GM23338 (cell line): Measurements from ENCODE around the gene FES. TPM values are rescaled to one million over a fixed set of nuclear protein-coding genes. Genes with fewer than 3 reads are reported as not detected.

Experiments
- ATAC-seq: fragments of 200-7000 bp; cut with Tn5 transposase; 3 replicates; pipeline ENCODE4 v1.9.1; 2020
- DNase-seq: peaks from one replicate; pipeline ENCODE4 v3.0.0-alpha.2; 2015; ENCODE audit warnings: low spot score
- H2AFZ ChIP-seq: fragments of 200-600 bp; sonication (generic); 2 replicates; pipeline ENCODE4 v1.8.0; 2016; ENCODE audit warnings: antibody characterized with exemption, mild to moderate bottlenecking, moderate library complexity
- H3F3A ChIP-seq: fragments of 200-600 bp; sonication (generic); replicated peaks from 2 replicates; pipeline ENCODE4 v1.8.0; 2017; ENCODE audit warnings: antibody characterized with exemption, mixed run types, low read depth
- H3K27ac ChIP-seq: fragments of 200-600 bp; sonication (generic); 2 replicates; pipeline ENCODE4 v1.6.1; 2016; ENCODE audit warnings: low read depth
- H3K27me3 ChIP-seq: fragments of 200-600 bp; sonication (generic); 2 replicates; pipeline ENCODE4 v1.8.0; 2016; ENCODE audit warnings: mild to moderate bottlenecking, mixed run types, moderate library complexity; ENCODE audit not compliant: insufficient read depth
- H3K36me3 ChIP-seq: fragments of 200-600 bp; sonication (generic); 2 replicates; pipeline ENCODE4 v1.8.0; 2016; ENCODE audit warnings: mild to moderate bottlenecking; ENCODE audit not compliant: insufficient read depth
- H3K4me1 ChIP-seq: fragments of 200-600 bp; sonication (generic); 2 replicates; pipeline ENCODE4 v1.8.0; 2016; ENCODE audit warnings: mild to moderate bottlenecking, moderate library complexity; ENCODE audit not compliant: insufficient read depth
- H3K4me2 ChIP-seq: fragments of 200-600 bp; sonication (generic); 2 replicates; pipeline ENCODE4 v1.7.1; 2017; ENCODE audit warnings: mixed run types
- H3K4me3 ChIP-seq: fragments of 200-600 bp; sonication (generic); 2 replicates; pipeline ENCODE4 v1.6.1; 2016; ENCODE audit warnings: mixed run types
- H3K79me2 ChIP-seq: fragments of 200-600 bp; sonication (generic); replicated peaks from 2 replicates; pipeline ENCODE4 v1.8.0; 2017; ENCODE audit warnings: mild to moderate bottlenecking; ENCODE audit not compliant: insufficient read depth
- H3K9me2 ChIP-seq: fragments of 200-600 bp; sonication (generic); 2 replicates; pipeline ENCODE4 v1.8.0; 2017; ENCODE audit not compliant: insufficient read depth
- H4K20me1 ChIP-seq: fragments of 200-600 bp; sonication (generic); replicated peaks from 2 replicates; pipeline ENCODE4 v1.8.0; 2017; ENCODE audit warnings: mild to moderate bottlenecking; ENCODE audit not compliant: insufficient read depth
- H3K27ac Mint-ChIP-seq: 2 replicates; pipeline ENCODE4 v1.8.0; 2020; ENCODE audit warnings: inconsistent platforms, mild to moderate bottlenecking, moderate library complexity, mixed read lengths
- H3K27me3 Mint-ChIP-seq: 3 replicates; pipeline ENCODE4 v1.8.0; 2022; ENCODE audit warnings: low read depth, mild to moderate bottlenecking, moderate library complexity, mixed read lengths, inconsistent platforms; ENCODE audit not compliant: insufficient read depth, poor library complexity
- H3K36me3 Mint-ChIP-seq: 3 replicates; pipeline ENCODE4 v1.8.0; 2021; ENCODE audit warnings: low read depth, mild to moderate bottlenecking, inconsistent platforms, moderate library complexity, mixed read lengths
- H3K4me1 Mint-ChIP-seq: 3 replicates; pipeline ENCODE4 v1.8.0; 2020; ENCODE audit warnings: mild to moderate bottlenecking, inconsistent platforms, mixed read lengths
- H3K4me3 Mint-ChIP-seq: 3 replicates; pipeline ENCODE4 v1.8.0; 2021; ENCODE audit warnings: moderate library complexity, mild to moderate bottlenecking, inconsistent platforms, mixed read lengths
- H3K9me3 Mint-ChIP-seq: 3 replicates; pipeline ENCODE4 v1.8.0; 2020; ENCODE audit warnings: moderate library complexity, mild to moderate bottlenecking, inconsistent platforms, mixed read lengths
- CTCF ChIP-seq, 2 experiments: fragments of 200-600 bp in 1 of 2; sonication (generic) in 1 of 2; conservative IDR thresholded peaks; 2 replicates each; pipeline versions ENCODE4 v1.5.1 to v1.6.1; 2016 to 2017; ENCODE audit warnings: antibody characterized with exemption in 2 of 2, low read depth in 2 of 2, mild to moderate bottlenecking in 2 of 2, moderate library complexity in 1 of 2
- ETS1 ChIP-seq: IDR thresholded peaks from 2 replicates; pipeline ENCODE4 v1.6.1; 2016; ENCODE audit warnings: antibody characterized with exemption
- EZH2 ChIP-seq: fragments of 200-600 bp; sonication (generic); IDR thresholded peaks from one replicate; pipeline ENCODE4 v1.8.0; 2017; ENCODE audit warnings: antibody characterized with exemption, mild to moderate bottlenecking, low read depth; ENCODE audit not compliant: unreplicated experiment
- EZH2phosphoT487 ChIP-seq: fragments of 200-600 bp; sonication (generic); IDR thresholded peaks from one replicate; pipeline ENCODE4 v1.8.1; 2018; ENCODE audit warnings: antibody characterized with exemption; ENCODE audit not compliant: unreplicated experiment
- JUNB ChIP-seq: IDR thresholded peaks from one replicate; pipeline ENCODE4 v1.6.1; 2016; ENCODE audit warnings: antibody characterized with exemption; ENCODE audit not compliant: unreplicated experiment
- NANOG ChIP-seq: IDR thresholded peaks from 2 replicates; pipeline ENCODE4 v1.6.1; 2016; ENCODE audit warnings: antibody characterized with exemption, borderline replicate concordance
- POLR2AphosphoS5 ChIP-seq: IDR thresholded peaks from 2 replicates; pipeline ENCODE4 v1.6.1; 2016; ENCODE audit warnings: antibody characterized with exemption, low read depth
- REST ChIP-seq: IDR thresholded peaks from one replicate; pipeline ENCODE4 v1.6.1; 2018; ENCODE audit warnings: antibody characterized with exemption; ENCODE audit not compliant: unreplicated experiment
- STAT1 ChIP-seq: IDR thresholded peaks from one replicate; pipeline ENCODE4 v1.6.1; 2016; ENCODE audit warnings: antibody characterized with exemption; ENCODE audit not compliant: unreplicated experiment
- ZNF114 ChIP-seq: fragments of 250-450 bp; sonication (Bioruptor Pico); IDR thresholded peaks from 2 replicates; pipeline ENCODE4 v1.5.0; 2020; ENCODE audit warnings: mild to moderate bottlenecking, moderate library complexity
- ZNF331 ChIP-seq: fragments of 250-450 bp; sonication (Bioruptor Pico); IDR thresholded peaks from 2 replicates; pipeline ENCODE4 v1.5.0; 2020; ENCODE audit warnings: low read depth, mild to moderate bottlenecking, moderate library complexity
- polyA plus RNA-seq: library from polyadenylated mRNA; unstranded; fragments of >200 nt; fragmentation: Nextera tagmentation; extraction: Ambion mirVana; gene quantifications from 2 replicates; pipeline ENCODE4 v1.2.1, GENCODE V29; 2016
- total RNA-seq: library from RNA; depleted of rRNA; stranded (reverse); fragments of >200 nt; shearing (Covaris generic); gene quantifications from 2 replicates; pipeline ENCODE4 v1.2.3, GENCODE V29; 2014

Gene FES
- total and polyA plus RNA-seq, 2 experiments from 2014 or later = 2.7 to 14.4 TPM

DNA sequence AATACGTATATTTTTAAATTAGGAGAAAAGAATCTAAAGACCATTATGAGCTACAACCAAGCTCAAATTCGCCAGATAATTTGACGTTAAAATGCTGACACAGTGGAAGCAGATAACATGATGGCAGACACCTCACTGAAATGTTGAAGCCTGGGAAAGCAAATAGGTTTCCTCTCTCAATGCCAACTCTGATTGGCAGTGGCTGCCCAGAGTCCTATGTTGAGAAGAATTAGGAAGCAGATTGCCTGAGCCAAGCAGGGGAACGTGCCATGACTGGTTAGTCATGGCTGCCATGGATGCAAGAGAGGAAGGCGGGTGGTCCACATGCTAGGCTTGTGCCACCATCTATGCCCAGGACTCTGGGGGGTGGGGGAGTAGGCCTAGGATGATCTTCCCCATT lies 54.0 kb downstream of the FES start (continued):
- TF ChIP-seq ETS1 (no peak), CTCF (conservative IDR thresholded peaks at IDR 0.05; ENCODE audit: low read depth in 2 of 2) (no peak)

GRCh38 chr15:90939756-90940155 lies 55.5 kb downstream of the FES start:
- H3K4me3 ChIP-seq = no peak overlapping the region
- peaks cover 60% of the 10 kb centered on the region for H3K36me3 Mint-ChIP-seq
- no peaks in the 10 kb centered on the region for H3K9me2 ChIP-seq
- peaks cover 9% of the 10 kb centered on the region for H3K27me3 Mint-ChIP-seq
- no peaks in the 10 kb centered on the region for H3K27me3 ChIP-seq
- H3K27ac ChIP-seq = no peak overlapping the region
- H3K4me3 Mint-ChIP-seq = no peak overlapping the region
- H3K4me1 ChIP-seq = peaks cover 6% of the 10 kb centered on the region; the same call in 1 of the 2 replicates
- H3K36me3 ChIP-seq = peaks cover 17% of the 10 kb centered on the region
- no peaks in the 10 kb centered on the region for H3K9me3 Mint-ChIP-seq
- no peaks in the 10 kb centered on the region; the same call in 1 of the 2 replicates for H4K20me1 ChIP-seq
- H3F3A ChIP-seq = peaks cover 1% of the 10 kb centered on the region; the same call in 1 of the 2 replicates
- no peak overlapping the region for H2AFZ ChIP-seq
- H3K27ac Mint-ChIP-seq = no peak overlapping the region
- H3K79me2 ChIP-seq = no peaks in the 10 kb centered on the region; the same call in 1 of the 2 replicates
- no peak overlapping the region for H3K4me2 ChIP-seq
- DNase-seq (no peak), ATAC-seq (no peak)
- H3K4me1 Mint-ChIP-seq = peaks cover 10% of the 10 kb centered on the region
- no peak for TF ChIP-seq STAT1
- TF ChIP-seq EZH2phosphoT487 = no peak
- no peak for TF ChIP-seq JUNB
- no peak for TF ChIP-seq ZNF114 (CRISPR knock-in tag)
- no peak for TF ChIP-seq POLR2AphosphoS5
- no peak for TF ChIP-seq NANOG

- Histone ChIP-seq H3K27me3 (no peaks in the 10 kb centered on the region), H3K4me3 (no peak overlapping the region), H3K9me2 (no peaks in the 10 kb centered on the region), H3K4me1 (peaks cover 4% of the 10 kb centered on the region; the same call in 1 of the 2 replicates), H3K4me2 (no peak overlapping the region), H3K27ac (no peak overlapping the region), H2AFZ (no peak overlapping the region), H4K20me1 (no peaks in the 10 kb centered on the region; the same call in 1 of the 2 replicates), H3K79me2 (no peaks in the 10 kb centered on the region; the same call in 1 of the 2 replicates), H3F3A (no peaks in the 10 kb centered on the region), H3K36me3 (peaks cover 21% of the 10 kb centered on the region)
- H3K9me3 Mint-ChIP-seq = no peaks in the 10 kb centered on the region
- ATAC-seq = no peak
- peaks cover 8% of the 10 kb centered on the region for H3K4me1 Mint-ChIP-seq
- peaks cover 9% of the 10 kb centered on the region for H3K27me3 Mint-ChIP-seq
- DNase-seq = no peak
- peaks cover 65% of the 10 kb centered on the region for H3K36me3 Mint-ChIP-seq
- H3K4me3 Mint-ChIP-seq = no peak overlapping the region
- H3K27ac Mint-ChIP-seq = no peak overlapping the region
- TF ChIP-seq EZH2 (no peak), ZNF331 (CRISPR knock-in tag) (no peak), CTCF (conservative IDR thresholded peaks at IDR 0.05; ENCODE audit: low read depth in 2 of 2) (no peak), POLR2AphosphoS5 (no peak), ZNF114 (CRISPR knock-in tag) (no peak), REST (no peak), EZH2phosphoT487 (no peak), NANOG (no peak)
Observed at GRCh38 chr15:90941038-90941437, 56.7 kb downstream of the FES start.
